ACC112 (cell line): ENCODE results near the gene ZDHHC11.
"Not testable (repeated sequence)": the region's sequence is repeated elsewhere in the genome, so short reads cannot be mapped to it uniquely, and the experiment has no call there.

ENCODE experiments used
- H2AFZ ChIP-seq: fragments of 200-600 bp; sonication (generic); one replicate; pipeline ENCODE4 v1.6.0; 2017; ENCODE audit warnings: antibody characterized with exemption, low read length; ENCODE audit not compliant: unreplicated experiment
- H3K27ac ChIP-seq: fragments of 200-600 bp; sonication (generic); 2 replicates; pipeline ENCODE4 v1.5.1; 2014; ENCODE audit warnings: low read depth, mild to moderate bottlenecking, antibody characterized with exemption, low read length, moderate library complexity
- H3K27me3 ChIP-seq: fragments of 200-600 bp; sonication (generic); 2 replicates; pipeline ENCODE4 v1.6.1; 2014; ENCODE audit warnings: mild to moderate bottlenecking, antibody characterized with exemption, low read length, moderate library complexity, mixed read lengths; ENCODE audit not compliant: insufficient read depth
- H3K36me3 ChIP-seq: fragments of 200-600 bp; sonication (generic); 2 replicates; pipeline ENCODE4 v1.6.1; 2016; ENCODE audit warnings: mild to moderate bottlenecking, antibody characterized with exemption, low read length, moderate library complexity, mixed read lengths; ENCODE audit not compliant: insufficient read depth
- H3K4me1 ChIP-seq: fragments of 200-600 bp; sonication (generic); one replicate; pipeline ENCODE4 v1.6.1; 2016; ENCODE audit warnings: low read length, mixed read lengths; ENCODE audit not compliant: insufficient read depth, unreplicated experiment, control insufficient read depth
- H3K4me3 ChIP-seq: fragments of 200-600 bp; sonication (generic); 2 replicates; pipeline ENCODE4 v1.5.1; 2014; ENCODE audit warnings: mild to moderate bottlenecking, low read depth, low read length
- H3K79me2 ChIP-seq: fragments of 200-600 bp; sonication (generic); one replicate; pipeline ENCODE4 v1.6.0; 2016; ENCODE audit warnings: low read length; ENCODE audit not compliant: control insufficient read depth, unreplicated experiment, insufficient read depth

The ZDHHC11 gene

DNA sequence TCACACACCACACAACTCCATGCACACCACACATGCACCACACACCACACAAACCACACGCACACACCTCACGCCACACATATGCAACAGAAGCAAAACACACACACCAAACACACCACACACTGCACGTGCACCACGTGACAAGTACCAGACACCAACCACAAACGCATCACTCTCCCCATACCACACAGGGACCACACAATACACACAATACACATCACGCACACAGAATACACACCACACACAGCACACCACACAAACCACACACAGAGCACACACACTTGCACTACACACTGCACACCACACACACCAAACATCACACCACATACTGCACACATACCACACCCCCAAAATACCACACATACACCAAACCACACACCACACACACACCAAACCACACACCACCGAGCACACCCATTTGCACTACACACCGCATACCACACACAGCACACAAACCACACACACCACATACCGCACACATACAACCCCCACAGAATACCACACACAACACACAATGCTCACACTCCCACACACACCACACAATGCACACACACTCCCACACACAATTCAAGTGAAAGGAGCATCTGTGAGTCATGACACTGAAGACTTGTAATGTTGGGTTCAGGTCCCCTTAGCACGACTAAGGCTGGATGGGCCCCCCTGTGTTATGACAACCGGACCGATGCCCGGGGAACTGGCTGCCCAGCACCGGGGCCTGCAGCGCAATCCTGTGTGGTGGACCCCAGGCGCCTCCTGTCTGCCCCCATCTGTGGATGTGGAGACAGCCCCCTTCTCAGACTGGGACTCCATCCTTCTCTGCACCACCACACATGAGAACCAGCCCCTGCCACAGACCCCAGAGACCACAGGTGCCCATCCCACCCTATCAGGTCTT is 6.0 kb upstream of the ZDHHC11 start:
- Histone ChIP-seq H2AFZ (no peak overlapping the region), H3K79me2 (no peaks in the 10 kb centered on the region), H3K36me3 (no peaks in the 10 kb centered on the region), H3K27ac (no peak overlapping the region), H3K4me1 (no peaks in the 10 kb centered on the region), H3K4me3 (no peak overlapping the region), H3K27me3 (peaks cover 7% of the 10 kb centered on the region; the same call in 1 of the 2 replicates)

DNA sequence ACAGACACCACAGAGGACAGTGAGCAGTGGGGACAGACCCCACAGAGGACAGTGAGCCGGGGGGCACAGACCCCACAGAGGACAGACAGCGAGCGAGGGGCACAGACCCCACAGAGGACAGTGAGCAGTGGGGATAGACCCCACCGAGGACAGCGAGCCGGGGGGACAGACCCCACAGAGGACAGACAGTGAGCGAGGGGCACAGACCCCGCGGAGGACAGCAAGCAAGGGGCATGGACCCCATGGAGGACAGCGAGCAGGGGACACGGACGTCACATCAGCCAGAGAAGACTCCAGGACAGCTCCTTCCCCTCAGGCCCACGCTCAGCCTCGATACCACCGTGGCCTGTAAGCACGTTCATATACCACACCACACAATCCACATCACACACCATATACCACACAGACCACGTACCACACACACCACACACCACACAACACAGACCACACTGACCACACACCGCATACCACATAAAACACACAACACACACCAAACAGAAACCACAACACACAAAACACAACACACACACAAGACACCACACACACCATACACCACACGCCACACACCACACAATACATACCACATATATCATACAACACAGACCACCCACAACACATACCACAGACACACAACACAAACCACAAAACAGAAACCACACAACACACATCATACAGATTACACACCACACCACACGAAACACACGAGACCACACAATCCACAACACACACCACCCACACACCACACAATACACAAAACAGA is 5.2 kb upstream of the ZDHHC11 start:
- Histone ChIP-seq H3K4me3 (no peak overlapping the region), H3K36me3 (no peaks in the 10 kb centered on the region), H3K4me1 (no peaks in the 10 kb centered on the region), H3K27ac (no peak overlapping the region), H3K79me2 (no peaks in the 10 kb centered on the region), H3K27me3 (peaks cover 14% of the 10 kb centered on the region; the same call in 1 of the 2 replicates), H2AFZ (no peak overlapping the region)

DNA sequence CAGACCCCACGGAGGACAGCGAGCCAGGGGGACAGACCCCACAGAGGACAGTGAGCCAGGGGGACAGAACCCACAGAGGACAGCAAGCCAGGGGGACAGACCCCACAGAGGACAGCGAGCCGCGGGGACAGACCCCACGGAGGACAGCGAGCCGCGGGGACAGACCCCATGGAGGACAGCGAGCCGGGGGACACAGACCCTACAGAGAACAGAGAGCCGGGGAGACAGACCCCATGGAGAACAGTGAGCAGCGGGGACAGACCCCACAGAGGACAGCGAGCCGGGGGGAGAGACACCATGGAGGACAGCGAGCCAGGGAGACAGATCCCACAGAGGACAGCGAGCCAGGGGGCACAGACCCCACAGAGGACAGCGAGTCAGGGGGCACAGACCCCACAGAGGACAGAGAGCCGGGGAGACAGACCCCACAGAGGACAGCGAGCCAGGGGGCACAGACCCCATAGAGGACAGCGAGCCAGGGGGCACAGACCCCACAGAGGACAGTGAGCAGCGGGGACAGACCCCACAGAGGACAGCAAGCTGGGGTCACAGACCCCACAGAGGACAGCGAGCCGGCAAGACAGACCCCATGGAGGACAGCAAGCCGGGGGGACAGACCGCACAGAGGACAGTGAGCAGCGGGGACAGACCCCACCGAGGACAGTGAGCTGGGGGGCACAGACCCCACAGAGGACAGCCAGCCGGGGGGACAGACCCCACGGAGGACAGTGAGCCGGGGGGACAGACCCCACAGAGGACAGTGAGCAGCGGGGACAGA is 4.4 kb upstream of the ZDHHC11 start:
- Histone ChIP-seq H3K36me3 (no peaks in the 10 kb centered on the region), H3K4me3 (no peak overlapping the region), H2AFZ (no peak overlapping the region), H3K79me2 (no peaks in the 10 kb centered on the region), H3K27ac (no peak overlapping the region), H3K27me3 (peaks cover 19% of the 10 kb centered on the region; the same call in 1 of the 2 replicates), H3K4me1 (no peaks in the 10 kb centered on the region)

DNA sequence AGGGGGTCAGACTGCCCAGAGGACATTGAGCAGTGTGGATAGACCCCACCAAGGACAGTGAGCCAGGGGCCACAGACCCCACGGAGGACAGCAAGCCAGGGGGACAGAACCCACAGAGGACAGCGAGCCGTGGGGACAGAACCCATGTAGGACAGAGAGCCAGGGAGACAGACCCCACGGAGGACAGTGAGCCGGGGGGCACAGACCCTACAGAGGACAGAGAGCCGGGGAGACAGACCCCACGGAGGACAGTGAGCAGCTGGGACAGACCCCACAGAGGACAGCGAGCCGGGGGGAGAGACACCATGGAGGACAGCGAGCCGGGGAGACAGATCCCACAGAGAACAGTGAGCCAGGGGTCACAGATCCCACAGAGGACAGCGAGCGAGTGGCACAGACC is 3.4 kb upstream of the ZDHHC11 start:
- Histone ChIP-seq H3K4me1 (no peaks in the 10 kb centered on the region), H3K4me3 (no peak overlapping the region), H3K27ac (no peak overlapping the region), H3K27me3 (peaks cover 19% of the 10 kb centered on the region; the same call in 1 of the 2 replicates), H2AFZ (no peak overlapping the region), H3K79me2 (no peaks in the 10 kb centered on the region), H3K36me3 (no peaks in the 10 kb centered on the region)

DNA sequence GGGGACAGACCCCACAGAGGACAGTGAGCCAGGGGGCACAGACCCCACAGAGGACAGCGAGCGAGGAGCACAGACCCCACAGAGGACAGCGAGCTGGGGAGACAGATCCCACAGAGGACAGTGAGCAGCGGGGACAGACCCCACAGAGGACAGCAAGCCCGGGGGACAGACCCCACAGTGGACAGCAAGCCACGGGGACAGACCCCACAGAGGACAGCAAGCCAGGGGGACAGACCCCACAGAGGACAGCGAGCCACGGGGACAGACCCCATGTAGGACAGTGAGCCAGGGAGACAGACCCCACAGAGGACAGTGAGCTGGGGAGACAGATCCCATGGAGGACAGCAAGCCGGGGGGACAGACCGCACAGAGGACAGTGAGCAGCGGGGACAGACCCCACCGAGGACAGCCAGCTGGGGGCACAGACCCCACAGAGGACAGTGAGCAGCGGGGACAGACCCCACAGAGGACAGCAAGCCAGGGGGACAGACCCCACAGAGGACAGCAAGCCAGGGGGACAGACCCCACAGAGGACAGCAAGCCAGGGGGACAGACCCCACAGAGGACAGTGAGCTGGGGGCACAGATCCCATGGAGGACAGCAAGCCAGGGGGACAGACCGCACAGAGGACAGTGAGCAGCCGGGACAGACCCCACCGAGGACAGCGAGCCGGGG is 2.8 kb upstream of the ZDHHC11 start:
- H3K27me3 ChIP-seq, result peaks cover 19% of the 10 kb centered on the region; the same call in 1 of the 2 replicates
- H3K36me3 ChIP-seq, H3K4me3 ChIP-seq, H2AFZ ChIP-seq, H3K79me2 ChIP-seq, H3K4me1 ChIP-seq, H3K27ac ChIP-seq: not testable (repeated sequence)

DNA sequence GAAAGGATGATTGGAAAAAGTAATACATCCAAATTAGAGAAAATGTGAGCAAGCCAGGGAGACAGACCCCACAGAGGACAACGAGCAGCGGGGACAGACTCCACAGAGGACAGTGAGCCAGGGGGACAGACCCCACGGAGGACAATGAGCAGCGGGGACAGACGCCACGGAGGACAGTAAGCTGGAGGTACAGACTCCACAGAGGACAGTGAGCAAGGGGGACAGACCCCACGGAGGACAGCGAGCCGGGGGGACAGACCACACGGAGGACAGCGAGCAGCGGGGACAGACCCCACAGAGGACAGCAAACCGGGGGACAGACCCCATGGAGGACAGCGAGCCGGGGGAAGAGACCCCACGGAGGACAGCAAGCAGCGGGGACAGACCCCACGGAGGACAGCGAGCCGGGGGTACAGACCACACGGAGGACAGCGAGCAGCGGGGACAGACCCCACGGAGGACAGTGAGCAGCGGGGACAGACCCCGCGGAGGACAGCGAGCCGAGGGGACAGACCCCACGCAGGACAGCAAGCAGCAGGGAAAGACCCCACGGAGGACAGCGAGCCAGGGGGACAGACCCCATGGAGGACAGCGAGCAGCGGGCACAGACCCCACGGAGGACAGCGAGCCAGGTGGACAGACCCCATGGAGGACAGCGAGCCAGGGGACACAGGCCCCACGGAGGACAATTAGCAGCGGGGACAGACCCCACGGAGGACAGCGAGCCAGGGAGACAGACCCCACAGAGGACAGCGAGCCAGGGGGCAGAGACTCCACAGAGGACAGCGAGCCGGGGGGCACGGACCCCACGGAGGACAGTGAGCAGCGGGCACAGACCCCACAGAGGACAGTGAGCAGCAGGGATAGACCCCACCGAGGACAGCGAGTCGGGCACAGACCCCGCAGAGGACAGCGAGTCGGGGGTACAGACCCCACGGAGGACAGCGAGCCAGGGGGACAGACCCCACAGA is 1.9 kb upstream of the ZDHHC11 start:
- H3K27me3 ChIP-seq, result peaks cover 19% of the 10 kb centered on the region; the same call in 1 of the 2 replicates
- no peaks in the 10 kb centered on the region for H3K4me1 ChIP-seq
- no peak overlapping the region for H2AFZ ChIP-seq
- H3K4me3 ChIP-seq, result no peak overlapping the region
- H3K27ac ChIP-seq, result no peak overlapping the region
- no peaks in the 10 kb centered on the region for H3K79me2 ChIP-seq
- no peaks in the 10 kb centered on the region for H3K36me3 ChIP-seq

DNA sequence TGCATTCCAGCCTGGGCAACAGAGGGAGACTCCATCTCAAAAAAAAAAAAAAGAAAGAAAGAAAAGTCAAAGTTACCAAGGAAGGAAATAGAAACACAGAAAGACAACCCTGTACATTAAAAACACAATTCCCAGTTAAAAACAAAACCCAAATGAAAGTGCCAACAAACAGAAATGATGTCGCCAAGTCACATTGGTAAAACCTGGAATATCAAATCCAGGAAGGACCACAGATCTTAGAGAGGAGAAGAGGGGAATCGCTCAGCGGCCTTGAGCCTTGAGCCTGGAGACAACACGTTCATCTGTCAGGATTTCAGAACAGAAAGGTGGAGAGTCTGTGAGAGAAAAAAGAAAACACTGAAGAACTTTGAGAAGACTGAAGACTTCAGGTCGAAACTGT is 1.2 kb upstream of the ZDHHC11 start:
- H3K27ac ChIP-seq, result no peak overlapping the region
- H3K4me1 ChIP-seq, result no peaks in the 10 kb centered on the region
- peaks cover 19% of the 10 kb centered on the region; the same call in 1 of the 2 replicates for H3K27me3 ChIP-seq
- H3K36me3 ChIP-seq, result no peaks in the 10 kb centered on the region
- no peaks in the 10 kb centered on the region for H3K79me2 ChIP-seq
- H3K4me3 ChIP-seq, result no peak overlapping the region
- H2AFZ ChIP-seq, result no peak overlapping the region

DNA sequence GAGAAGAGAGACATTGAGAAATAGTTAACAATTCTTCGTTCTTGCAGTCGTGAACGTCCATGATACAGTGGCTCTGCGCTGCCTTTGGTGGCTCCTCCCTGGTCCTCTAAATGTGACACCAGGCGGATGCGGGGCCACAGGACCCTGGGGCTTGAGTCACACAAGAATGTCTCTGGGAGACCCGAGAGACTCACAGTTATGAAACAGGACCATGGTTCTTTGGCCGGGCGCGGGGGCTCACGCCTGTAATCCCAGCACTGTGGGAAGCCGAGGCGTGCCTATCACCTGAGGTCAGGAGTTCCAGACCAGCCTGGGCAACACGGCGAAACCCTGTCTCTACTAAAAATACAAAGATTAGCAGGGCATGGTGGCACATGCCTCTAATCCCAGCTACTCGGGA is 767 bp upstream of the ZDHHC11 start:
- Histone ChIP-seq H3K27ac (no peak overlapping the region), H3K4me3 (no peak overlapping the region), H3K36me3 (no peaks in the 10 kb centered on the region), H3K27me3 (peaks cover 19% of the 10 kb centered on the region; the same call in 1 of the 2 replicates), H3K79me2 (no peaks in the 10 kb centered on the region), H3K4me1 (no peaks in the 10 kb centered on the region), H2AFZ (no peak overlapping the region)

DNA sequence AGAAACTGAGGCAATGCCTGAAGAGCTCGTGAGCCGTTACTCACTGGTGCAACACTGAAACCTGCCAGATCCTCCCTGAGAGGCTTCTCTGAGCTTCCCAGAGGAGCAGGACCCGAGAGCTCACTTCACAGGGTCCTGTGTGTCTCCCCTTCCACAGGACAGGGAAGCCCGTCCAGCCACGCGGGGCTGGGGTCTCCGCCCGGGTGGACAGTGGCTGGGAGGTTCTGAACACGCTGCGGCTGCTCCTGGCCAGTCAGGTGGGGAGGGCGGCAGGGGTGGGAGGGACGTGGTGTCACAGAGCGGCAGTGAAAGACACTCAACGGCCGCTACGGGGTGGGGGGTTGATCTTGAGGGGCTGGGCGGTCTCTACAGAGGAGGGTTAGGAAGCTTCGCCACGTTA is 290 bp upstream of the ZDHHC11 start:
- Histone ChIP-seq H3K36me3 (no peaks in the 10 kb centered on the region), H3K79me2 (no peaks in the 10 kb centered on the region), H3K27ac (no peak overlapping the region), H3K27me3 (peaks cover 19% of the 10 kb centered on the region; the same call in 1 of the 2 replicates), H3K4me3 (no peak overlapping the region), H2AFZ (no peak overlapping the region), H3K4me1 (no peaks in the 10 kb centered on the region)
